Measurements from ENCODE around the gene WDR20.

GRCh38 chr14:102094101-102094500 is 45.6 kb upstream of the WDR20 start:
- TF ChIP-seq, protein P1, sequence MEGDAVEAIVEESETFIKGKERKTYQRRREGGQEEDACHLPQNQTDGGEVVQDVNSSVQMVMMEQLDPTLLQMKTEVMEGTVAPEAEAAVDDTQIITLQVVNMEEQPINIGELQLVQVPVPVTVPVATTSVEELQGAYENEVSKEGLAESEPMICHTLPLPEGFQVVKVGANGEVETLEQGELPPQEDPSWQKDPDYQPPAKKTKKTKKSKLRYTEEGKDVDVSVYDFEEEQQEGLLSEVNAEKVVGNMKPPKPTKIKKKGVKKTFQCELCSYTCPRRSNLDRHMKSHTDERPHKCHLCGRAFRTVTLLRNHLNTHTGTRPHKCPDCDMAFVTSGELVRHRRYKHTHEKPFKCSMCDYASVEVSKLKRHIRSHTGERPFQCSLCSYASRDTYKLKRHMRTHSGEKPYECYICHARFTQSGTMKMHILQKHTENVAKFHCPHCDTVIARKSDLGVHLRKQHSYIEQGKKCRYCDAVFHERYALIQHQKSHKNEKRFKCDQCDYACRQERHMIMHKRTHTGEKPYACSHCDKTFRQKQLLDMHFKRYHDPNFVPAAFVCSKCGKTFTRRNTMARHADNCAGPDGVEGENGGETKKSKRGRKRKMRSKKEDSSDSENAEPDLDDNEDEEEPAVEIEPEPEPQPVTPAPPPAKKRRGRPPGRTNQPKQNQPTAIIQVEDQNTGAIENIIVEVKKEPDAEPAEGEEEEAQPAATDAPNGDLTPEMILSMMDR (IDR thresholded peaks at IDR 0.05; ENCODE audit: poor library complexity): no peak
- no peak for TF ChIP-seq EZH2 (IDR thresholded peaks at IDR 0.05; ENCODE audit: borderline replicate concordance)
- TF ChIP-seq EZH2phosphoT487 (IDR thresholded peaks at IDR 0.05; ENCODE audit: low read depth, severe bottlenecking, unreplicated experiment): no peak

Data from hepatocyte (in vitro differentiated cells).